ENCODE data around the gene PTPRJ.

GRCh38 chr11:48049036-48049435 lies 68.7 kb downstream of the PTPRJ start:
- no peak for TF ChIP-seq ZNF384 (IDR thresholded peaks at IDR 0.05)
- TF ChIP-seq SP1 (IDR thresholded peaks at IDR 0.05): no peak
- TF ChIP-seq PKNOX1 (IDR thresholded peaks at IDR 0.05): no peak
- TF ChIP-seq BHLHE40 (IDR thresholded peaks at IDR 0.05; ENCODE audit: borderline replicate concordance): no peak
- TF ChIP-seq L3MBTL2 (conservative IDR thresholded peaks at IDR 0.05): no peak

Measured in HEK293T (cell line).